Stimulated activated CD4-positive, alpha-beta T cell treated with anti-CD3 and anti-CD28 coated beads, Interleukin-12 subunit alpha, Interleukin-12 subunit beta, amount 100 ng/mL, for 48 hours (primary cell): ENCODE results near the gene TPK1.
"Not testable (repeated sequence)": the region's sequence is repeated elsewhere in the genome, so short reads cannot be mapped to it uniquely, and the experiment has no call there.

Experiments
- DNase-seq, 3 donors: peaks; one replicate each; pipeline ENCODE4 v3.0.0-alpha.2; 2020; ENCODE audit warnings: low read depth in 2 of 3, low spot score in 1 of 3

Gene TPK1

GRCh38 chr7:144777889-144778288 is 58.0 kb downstream of the TPK1 start:
- DNase-seq = not testable (repeated sequence)

- DNase-seq = no peak
Measured at GRCh38 chr7:144777005-144777839, 58.6 kb downstream of the TPK1 start.

GRCh38 chr7:144776447-144776846 is 59.4 kb downstream of the TPK1 start:
- DNase-seq = no peak

- no peak for DNase-seq
Measured at GRCh38 chr7:144775749-144776148, 60.1 kb downstream of the TPK1 start.

GRCh38 chr7:144771927-144772326 is 63.9 kb downstream of the TPK1 start:
- DNase-seq = no peak

GRCh38 chr7:144771174-144771573 is 64.7 kb downstream of the TPK1 start:
- DNase-seq = no peak

- DNase-seq = no peak
Measured at GRCh38 chr7:144769352-144769751, 66.5 kb downstream of the TPK1 start.

- DNase-seq = no peak
Measured at GRCh38 chr7:144768633-144769032, 67.2 kb downstream of the TPK1 start.

DNA sequence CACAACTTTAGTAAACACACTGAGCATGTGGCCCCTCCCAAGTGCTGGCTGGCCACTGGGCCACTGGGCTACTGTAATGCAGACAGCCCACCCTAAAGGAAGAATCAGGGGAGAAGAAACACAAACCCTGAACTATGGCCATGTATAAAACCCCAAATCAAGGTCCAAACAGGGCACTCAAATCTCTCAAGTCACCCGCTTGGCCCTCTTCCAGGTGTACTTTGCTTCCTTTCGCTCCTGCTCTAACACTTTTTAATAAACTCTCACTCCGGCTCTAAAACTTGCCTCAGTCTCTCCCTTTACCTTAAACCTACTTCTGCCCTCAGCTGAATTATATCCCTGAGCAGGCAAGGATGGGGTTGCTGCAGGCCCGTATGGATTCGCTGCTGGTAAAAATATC is 72.6 kb downstream of the TPK1 start:
- DNase-seq = no peak

GRCh38 chr7:144762853-144763252 is 73.0 kb downstream of the TPK1 start:
- DNase-seq = no peak

GRCh38 chr7:144761493-144761892 is 74.4 kb downstream of the TPK1 start:
- no peak for DNase-seq

- DNase-seq = no peak
Measured at GRCh38 chr7:144759653-144760052, 76.2 kb downstream of the TPK1 start.

GRCh38 chr7:144747936-144748335 is 87.9 kb downstream of the TPK1 start:
- DNase-seq = no peak

GRCh38 chr7:144738708-144739314 is 97.0 kb downstream of the TPK1 start:
- DNase-seq = peak in 1 of 3 donors; percentile 11

DNA sequence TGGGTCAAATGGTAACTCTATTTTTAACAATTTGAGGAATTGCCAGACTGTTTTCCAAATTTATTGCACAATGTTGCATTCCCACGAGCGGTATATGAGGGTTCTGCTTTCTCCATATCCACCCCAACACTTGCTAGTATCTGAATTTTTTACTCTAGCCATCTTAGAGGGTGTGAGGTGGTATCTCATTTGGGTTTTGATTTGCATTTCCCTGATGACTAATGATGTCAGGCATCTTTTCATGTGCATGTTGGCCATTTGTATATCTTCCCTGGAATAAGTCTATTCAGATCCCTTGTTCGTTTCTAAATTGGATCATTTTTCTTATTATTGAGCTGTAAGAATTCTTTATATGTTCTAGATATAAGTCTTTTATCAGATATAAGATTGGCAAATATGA is 97.7 kb downstream of the TPK1 start:
- DNase-seq = no peak

- DNase-seq = no peak
Measured at GRCh38 chr7:144736880-144737493, 98.9 kb downstream of the TPK1 start.

- DNase-seq = no peak
Measured at GRCh38 chr7:144735505-144736276, 100.2 kb downstream of the TPK1 start.

GRCh38 chr7:144731661-144732351 is 104.0 kb downstream of the TPK1 start:
- DNase-seq = no peak

- DNase-seq = no peak
Measured at GRCh38 chr7:144730224-144730623, 105.6 kb downstream of the TPK1 start.

- DNase-seq = no peak
Measured at GRCh38 chr7:144729226-144729625, 106.6 kb downstream of the TPK1 start.

- DNase-seq = no peak
Measured at GRCh38 chr7:144728551-144728950, 107.3 kb downstream of the TPK1 start.
